ENCODE measurements around the gene BDKRB2. TPM values are rescaled to one million over a fixed set of nuclear protein-coding genes. Genes with fewer than 3 reads are reported as not detected.

BDKRB2 gene
- total and polyA plus RNA-seq, 12 donors: 0.18 to 6.8 (median 1.6) TPM

DNA sequence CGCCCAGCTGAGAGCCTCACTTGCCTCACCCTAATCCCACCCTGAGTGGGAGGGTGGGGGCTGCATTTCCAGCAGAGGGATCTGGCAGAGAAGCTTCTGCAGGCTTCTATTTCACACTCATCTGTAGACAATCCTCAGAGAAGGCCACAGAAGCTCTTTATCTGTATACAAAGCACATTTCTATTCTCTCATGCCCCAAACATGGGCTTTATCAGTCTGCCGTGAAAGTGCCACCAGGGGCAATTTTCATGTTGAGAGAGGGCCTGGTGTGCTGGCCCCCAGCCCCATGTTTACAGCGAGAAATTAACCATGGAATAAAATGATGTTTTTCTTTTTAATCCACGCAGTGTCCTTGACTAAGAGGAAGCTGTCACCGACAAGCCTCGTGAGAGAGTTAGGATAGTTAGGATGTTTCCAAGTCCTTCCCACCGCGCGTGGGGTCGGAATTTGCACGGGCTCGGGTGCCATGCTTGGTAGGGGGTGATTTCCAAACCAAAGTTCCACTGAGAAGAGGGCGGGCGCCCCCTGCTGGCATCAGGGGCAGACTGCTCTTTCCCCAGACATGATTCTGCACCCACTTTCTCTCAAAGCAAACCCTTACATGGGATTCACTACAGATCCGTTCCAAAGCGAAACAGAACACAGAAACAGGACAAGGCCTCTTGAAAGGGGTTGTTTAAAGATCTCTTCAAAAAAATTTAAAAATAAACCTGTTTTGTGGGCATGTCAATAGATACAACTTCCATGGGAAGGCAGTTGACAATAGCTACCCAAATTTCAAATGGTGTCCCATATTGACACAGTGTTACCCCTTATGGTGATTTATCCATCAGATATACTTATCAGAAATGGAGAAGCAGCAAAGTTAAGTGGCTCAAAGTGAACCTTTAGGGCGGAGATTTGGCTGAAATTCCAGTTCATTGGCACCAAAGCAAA is 70.8 kb downstream of the BDKRB2 start:
- intact Hi-C loops (cut with DNase I): loop anchor here (2.0 to 5.0 kb wide), 3 partner anchors 173 to 278 kb away; no protein-coding TSS in a partner anchor
- Histone ChIP-seq H3K4me3 (no peak overlapping the region), H3K4me1 (replicated peaks in 1 of 2) (peaks cover 0 to 10% of the 10 kb centered on the region in 2 donors), H3K36me3 (replicated peaks in 1 of 2) (no peaks in the 10 kb centered on the region), H3K27ac (no peak overlapping the region), H3K9me3 (replicated peaks in 1 of 3) (peaks cover 0 to 4% (median 0%) of the 10 kb centered on the region in 3 donors), H3K27me3 (no peaks in the 10 kb centered on the region)
- TF ChIP-seq, protein P1, sequence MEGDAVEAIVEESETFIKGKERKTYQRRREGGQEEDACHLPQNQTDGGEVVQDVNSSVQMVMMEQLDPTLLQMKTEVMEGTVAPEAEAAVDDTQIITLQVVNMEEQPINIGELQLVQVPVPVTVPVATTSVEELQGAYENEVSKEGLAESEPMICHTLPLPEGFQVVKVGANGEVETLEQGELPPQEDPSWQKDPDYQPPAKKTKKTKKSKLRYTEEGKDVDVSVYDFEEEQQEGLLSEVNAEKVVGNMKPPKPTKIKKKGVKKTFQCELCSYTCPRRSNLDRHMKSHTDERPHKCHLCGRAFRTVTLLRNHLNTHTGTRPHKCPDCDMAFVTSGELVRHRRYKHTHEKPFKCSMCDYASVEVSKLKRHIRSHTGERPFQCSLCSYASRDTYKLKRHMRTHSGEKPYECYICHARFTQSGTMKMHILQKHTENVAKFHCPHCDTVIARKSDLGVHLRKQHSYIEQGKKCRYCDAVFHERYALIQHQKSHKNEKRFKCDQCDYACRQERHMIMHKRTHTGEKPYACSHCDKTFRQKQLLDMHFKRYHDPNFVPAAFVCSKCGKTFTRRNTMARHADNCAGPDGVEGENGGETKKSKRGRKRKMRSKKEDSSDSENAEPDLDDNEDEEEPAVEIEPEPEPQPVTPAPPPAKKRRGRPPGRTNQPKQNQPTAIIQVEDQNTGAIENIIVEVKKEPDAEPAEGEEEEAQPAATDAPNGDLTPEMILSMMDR (IDR thresholded peaks at IDR 0.05): peak; percentile 75 to 91 (median 84)
- TF ChIP-seq POLR2A (IDR thresholded peaks at IDR 0.05): no peak
- WGBS, 4 donors: 14 to 21% (median 18%) methylated on average over 17 of the region's 17 CpGs
- peak; percentile 55 to 85 (median 72) for DNase-seq

DNA sequence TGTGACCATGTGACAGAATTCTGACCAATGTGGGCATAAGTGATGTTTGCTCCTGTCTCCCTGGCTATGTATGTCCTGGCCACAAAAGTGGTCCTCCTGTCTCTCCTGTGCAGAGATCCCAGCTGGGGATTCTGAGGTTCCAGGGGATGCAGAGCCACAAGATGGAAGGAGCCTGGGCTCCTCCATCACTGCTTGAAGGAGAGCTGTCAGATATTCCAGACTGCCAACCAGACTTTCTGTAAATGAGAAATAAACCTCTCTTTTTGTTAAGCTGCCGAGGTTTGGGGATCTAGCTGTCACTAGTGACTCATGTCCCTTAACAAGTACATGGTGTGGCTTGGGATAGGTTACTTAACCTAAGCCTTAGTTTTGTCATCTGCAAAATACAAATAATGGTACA is 73.3 kb downstream of the BDKRB2 start:
- DNase-seq: no peak
- H3K9me3 ChIP-seq (replicated peaks in 1 of 3): peaks cover 0 to 4% (median 0%) of the 10 kb centered on the region in 3 donors
- H3K27me3 ChIP-seq: no peaks in the 10 kb centered on the region
- H3K36me3 ChIP-seq (replicated peaks in 1 of 2): peaks cover 0 to 1% of the 10 kb centered on the region in 2 donors
- intact Hi-C loops (cut with DNase I): loop anchor here (5.0 kb wide), 2 partner anchors 176 to 281 kb away; no protein-coding TSS in a partner anchor
- peaks cover 0 to 10% of the 10 kb centered on the region in 2 donors for H3K4me1 ChIP-seq (replicated peaks in 1 of 2)
- no peak overlapping the region for H3K27ac ChIP-seq
- TF ChIP-seq POLR2A (IDR thresholded peaks at IDR 0.05): no peak
- TF ChIP-seq, protein P1 (IDR thresholded peaks at IDR 0.05): no peak
- H3K4me3 ChIP-seq: no peak overlapping the region
- 100% methylated on average over 1 of the region's 1 CpG for WGBS, 4 donors

DNA sequence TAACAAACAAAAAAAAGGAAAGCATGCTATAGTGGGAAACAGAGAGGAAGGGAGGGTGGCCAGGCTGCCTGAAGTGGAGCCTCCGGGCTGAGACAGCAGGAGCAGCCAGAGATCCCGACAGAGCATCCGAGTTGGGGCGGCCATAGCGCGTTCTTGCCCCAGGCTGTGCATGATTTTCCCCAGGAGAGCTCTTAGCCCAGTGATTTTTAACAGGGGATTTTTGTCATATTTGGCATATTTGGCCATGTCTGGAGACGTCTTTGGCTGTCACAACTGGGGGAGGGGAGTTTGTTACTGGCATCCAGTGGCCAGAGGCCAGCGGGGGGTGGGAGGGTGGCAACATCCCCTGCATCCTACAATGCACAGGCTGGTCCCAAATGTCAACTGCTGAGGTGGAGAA is 74.9 kb downstream of the BDKRB2 start:
- H3K27me3 ChIP-seq: no peaks in the 10 kb centered on the region
- intact Hi-C loops (cut with DNase I): loop anchor here (5.0 kb wide), 2 partner anchors 177 to 282 kb away; no protein-coding TSS in a partner anchor
- H3K4me3 ChIP-seq: no peak overlapping the region
- WGBS, 4 donors: 87 to 91% (median 89%) methylated on average over 8 of the region's 8 CpGs
- TF ChIP-seq POLR2A (IDR thresholded peaks at IDR 0.05): no peak
- TF ChIP-seq, protein P1 (IDR thresholded peaks at IDR 0.05): no peak
- H3K9me3 ChIP-seq (replicated peaks in 1 of 3): peaks cover 0 to 4% (median 0%) of the 10 kb centered on the region in 3 donors
- no peak overlapping the region for H3K27ac ChIP-seq
- peaks cover 0 to 10% of the 10 kb centered on the region in 2 donors for H3K36me3 ChIP-seq (replicated peaks in 1 of 2)
- DNase-seq: no peak
- peaks cover 0 to 10% of the 10 kb centered on the region in 2 donors for H3K4me1 ChIP-seq (replicated peaks in 1 of 2)

- intact Hi-C loops (cut with DNase I): no loop called here
- WGBS, 4 donors: 89 to 97% (median 96%) methylated on average over 2 of the region's 2 CpGs
- TF ChIP-seq, protein P1 (IDR thresholded peaks at IDR 0.05): no peak
- no peak for TF ChIP-seq POLR2A (IDR thresholded peaks at IDR 0.05)
Measured at GRCh38 chr14:96280104-96280503, 75.5 kb downstream of the BDKRB2 start.

More at GRCh38 chr14:96280104-96280503, 75.5 kb downstream of the BDKRB2 start:
- no peak for DNase-seq
- Histone ChIP-seq H3K9me3 (replicated peaks in 1 of 3) (peaks cover 0 to 4% (median 0%) of the 10 kb centered on the region in 3 donors), H3K36me3 (replicated peaks in 1 of 2) (peaks cover 0 to 12% of the 10 kb centered on the region in 2 donors), H3K27me3 (no peaks in the 10 kb centered on the region), H3K27ac (no peak overlapping the region), H3K4me1 (replicated peaks in 1 of 2) (peaks cover 0 to 9% of the 10 kb centered on the region in 2 donors), H3K4me3 (no peak overlapping the region)

All from adrenal gland (tissue), 12 donors.